ENCODE results near the gene DENND6B.

GRCh38 chr22:50311606-50312351 is 15.0 kb downstream of the DENND6B start:
- no peak for TF ChIP-seq HMG20A (CRISPR knock-in tag; IDR thresholded peaks at IDR 0.05; ENCODE audit: borderline replicate concordance)
- TF ChIP-seq MTA3 (CRISPR knock-in tag; IDR thresholded peaks at IDR 0.05), result no peak
- TF ChIP-seq NR2F2 (IDR thresholded peaks at IDR 0.05; ENCODE audit: borderline replicate concordance, low read depth), result no peak
- TF ChIP-seq SIN3A (IDR thresholded peaks at IDR 0.05; ENCODE audit: borderline replicate concordance, low read depth, low read length), result no peak

Data from HepG2 (cell line).